ENCODE data around the gene RB1. TPM values are rescaled to one million over a fixed set of nuclear protein-coding genes. Genes with fewer than 3 reads are reported as not detected.

The RB1 gene
- total RNA-seq, 4 donors from 2014 or later: 23.0 to 62.6 (median 42.4) TPM

GRCh38 chr13:48437371-48437770 is 133.8 kb downstream of the RB1 start:
- H3K27me3 ChIP-seq: no peaks in the 10 kb centered on the region
- H3K9me3 ChIP-seq: no peaks in the 10 kb centered on the region
- no peak for DNase-seq
- peak overlapping the region; percentile 74 to 87 (median 80) for H3K27ac ChIP-seq
- H3K4me1 ChIP-seq: peaks cover 14 to 46% (median 31%) of the 10 kb centered on the region in 3 donors
- TF ChIP-seq CTCF (IDR thresholded peaks at IDR 0.05) (no peak), POLR2A (IDR thresholded peaks at IDR 0.05) (no peak)
- H3K36me3 ChIP-seq: no peaks in the 10 kb centered on the region
- intact Hi-C loops (cut with DNase I): no loop called here
- WGBS, 2 donors: 17 to 30% methylated on average over 1 to 3 of the region's 3 CpGs
- H3K4me3 ChIP-seq: peak overlapping the region in 1 of 4 donors; percentile 30

GRCh38 chr13:48443442-48444208 is 140.1 kb downstream of the RB1 start:
- no peak for DNase-seq
- TF ChIP-seq POLR2A (IDR thresholded peaks at IDR 0.05) (no peak), CTCF (IDR thresholded peaks at IDR 0.05) (no peak)
- 45 to 65% methylated on average over 1 of the region's 1 CpG for WGBS, 2 donors
- peaks cover 5 to 29% (median 15%) of the 10 kb centered on the region in 3 donors for H3K4me1 ChIP-seq
- H3K36me3 ChIP-seq: no peaks in the 10 kb centered on the region
- intact Hi-C loops (cut with DNase I): no loop called here
- H3K27ac ChIP-seq: no peak overlapping the region
- no peaks in the 10 kb centered on the region for H3K27me3 ChIP-seq
- H3K4me3 ChIP-seq: no peak overlapping the region
- no peaks in the 10 kb centered on the region for H3K9me3 ChIP-seq

GRCh38 chr13:48446464-48446863 is 142.9 kb downstream of the RB1 start:
- Histone ChIP-seq H3K27me3 (no peaks in the 10 kb centered on the region), H3K4me1 (peaks cover 12 to 43% (median 20%) of the 10 kb centered on the region in 3 donors), H3K27ac (peak overlapping the region in 3 of 4 donors; percentile 42 to 73 (median 47)), H3K9me3 (peaks cover 0 to 13% (median 13%) of the 10 kb centered on the region in 3 donors), H3K4me3 (no peak overlapping the region), H3K36me3 (no peaks in the 10 kb centered on the region)
- intact Hi-C loops (cut with DNase I): no loop called here
- whole genome bisulfite sequencing, 2 donors: 88 to 92% methylated on average over 1 of the region's 1 CpG
- no peak for TF ChIP-seq POLR2A (IDR thresholded peaks at IDR 0.05)
- TF ChIP-seq CTCF (IDR thresholded peaks at IDR 0.05): no peak
- no peak for DNase-seq

- intact Hi-C loops (cut with DNase I): no loop called here
- Histone ChIP-seq H3K27ac (peak overlapping the region; percentile 47 to 82 (median 64)), H3K9me3 (peaks cover 0 to 14% (median 14%) of the 10 kb centered on the region in 3 donors), H3K36me3 (peaks cover 0 to 3% (median 0%) of the 10 kb centered on the region in 3 donors), H3K4me3 (peak overlapping the region in 2 of 4 donors; percentile 12 to 29), H3K27me3 (no peaks in the 10 kb centered on the region), H3K4me1 (peaks cover 12 to 43% (median 20%) of the 10 kb centered on the region in 3 donors)
- WGBS, 2 donors: 57 to 66% methylated on average over 3 of the region's 3 CpGs
- no peak for DNase-seq
- TF ChIP-seq CTCF (IDR thresholded peaks at IDR 0.05) (no peak), POLR2A (IDR thresholded peaks at IDR 0.05) (no peak)
Measured at GRCh38 chr13:48448285-48448958, 144.9 kb downstream of the RB1 start.

All from esophagus squamous epithelium (tissue), 5 donors.